IPS-18a (cell line): Measurements from ENCODE around the gene TEX2.

ENCODE experiments used
- H3K27ac ChIP-seq: one replicate; pipeline ENCODE4 v1.5.1; 2013; ENCODE audit warnings: low read length
- H3K27me3 ChIP-seq: one replicate; pipeline ENCODE4 v1.6.1; 2013; ENCODE audit warnings: mild to moderate bottlenecking, low read length; ENCODE audit not compliant: control insufficient read depth, insufficient read depth
- H3K36me3 ChIP-seq: one replicate; pipeline ENCODE4 v1.6.1; 2013; ENCODE audit warnings: low read depth, low read length; ENCODE audit not compliant: control insufficient read depth
- H3K4me1 ChIP-seq: one replicate; pipeline ENCODE4 v1.6.1; 2013; ENCODE audit warnings: low read depth, low read length; ENCODE audit not compliant: control insufficient read depth
- H3K4me3 ChIP-seq: one replicate; pipeline ENCODE4 v1.5.1; 2013; ENCODE audit warnings: low read length
- H3K9ac ChIP-seq: one replicate; pipeline ENCODE4 v1.6.1; 2013; ENCODE audit warnings: mild to moderate bottlenecking, low read length, moderate library complexity
- H3K9me3 ChIP-seq: one replicate; pipeline ENCODE4 v1.6.1; 2013; ENCODE audit warnings: low read depth, low read length; ENCODE audit not compliant: control insufficient read depth

The TEX2 gene

DNA sequence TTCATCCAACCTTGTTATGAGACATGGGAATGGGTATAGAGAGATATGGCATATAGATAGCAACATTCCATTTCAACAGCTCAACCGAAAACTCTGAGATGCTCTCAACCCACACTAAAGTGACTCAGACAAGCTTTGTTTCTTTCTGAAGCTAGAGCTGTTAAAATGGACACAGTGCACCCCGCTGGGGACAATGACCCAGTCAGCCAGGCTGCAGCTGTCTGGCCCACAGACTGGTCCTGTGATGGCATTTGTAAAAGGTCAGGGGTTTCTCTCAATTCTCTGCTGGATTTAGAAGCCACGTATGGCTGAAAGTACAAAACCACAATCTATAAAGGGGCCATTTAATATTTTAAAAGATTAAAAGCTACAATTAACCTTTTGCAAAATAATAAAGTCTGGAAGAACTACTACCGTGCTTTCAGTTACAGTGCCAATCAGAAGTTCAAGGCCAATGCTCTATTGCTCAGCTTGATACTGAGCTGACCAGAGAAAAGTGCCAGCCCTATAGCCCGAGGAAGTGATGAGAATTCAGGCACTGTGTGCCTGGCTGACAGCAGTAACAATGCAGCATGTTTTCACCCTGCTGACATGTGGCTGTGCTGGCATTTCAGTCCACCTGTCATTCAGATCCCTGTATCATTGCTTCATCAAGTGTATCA, 60.2 kb downstream of the TEX2 start:
- Histone ChIP-seq H3K4me3 (no peak overlapping the region), H3K36me3 (no peaks in the 10 kb centered on the region), H3K4me1 (peaks cover 13% of the 10 kb centered on the region), H3K9me3 (no peaks in the 10 kb centered on the region), H3K27me3 (no peaks in the 10 kb centered on the region), H3K27ac (no peak overlapping the region), H3K9ac (no peak overlapping the region)

DNA sequence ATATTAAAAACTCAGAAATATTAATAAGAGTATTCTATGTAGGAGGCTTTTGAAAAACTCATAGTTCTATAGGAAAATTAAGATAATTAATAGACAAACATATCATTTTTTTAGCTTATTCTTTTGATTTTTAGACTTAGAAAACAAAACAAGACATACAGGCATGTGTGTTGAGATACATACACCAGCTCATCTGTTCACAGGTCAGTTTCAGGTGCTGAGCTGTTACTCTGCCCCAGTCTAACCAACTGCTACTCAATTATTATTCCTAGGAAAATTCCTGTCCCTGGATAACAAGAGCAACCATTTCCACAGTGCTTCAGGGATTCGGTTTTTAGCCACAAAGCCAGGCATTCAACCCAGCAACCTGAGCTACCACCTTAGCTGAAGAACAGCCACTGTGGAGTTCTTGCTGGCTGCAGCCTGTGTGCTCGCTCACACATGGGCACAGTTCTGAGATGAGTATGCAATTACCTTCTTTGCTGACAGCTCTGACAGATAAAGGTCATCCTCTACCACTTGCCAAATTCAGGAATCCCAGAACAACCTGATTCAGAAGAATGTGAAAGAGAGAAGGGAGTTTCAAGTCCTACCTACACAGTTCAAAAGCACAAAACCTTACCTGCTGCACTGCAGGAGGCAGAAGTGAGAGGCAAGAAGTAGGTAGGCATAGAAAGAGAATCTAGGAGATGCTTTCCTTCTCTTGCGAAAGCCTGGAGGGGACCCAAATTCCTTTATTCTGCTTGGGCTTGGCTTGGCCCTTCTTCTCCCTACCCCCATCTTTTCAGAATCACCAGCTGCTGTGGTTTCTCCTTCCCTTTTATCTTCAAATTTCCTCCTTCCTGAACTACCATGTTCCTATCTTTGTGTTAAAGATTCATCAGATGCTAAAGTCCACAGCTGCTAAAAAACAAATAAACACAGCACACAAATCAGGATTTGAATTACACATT, 62.7 kb downstream of the TEX2 start:
- Histone ChIP-seq H3K4me3 (no peak overlapping the region), H3K27ac (no peak overlapping the region), H3K4me1 (peaks cover 13% of the 10 kb centered on the region), H3K27me3 (no peaks in the 10 kb centered on the region), H3K9me3 (no peaks in the 10 kb centered on the region), H3K36me3 (no peaks in the 10 kb centered on the region), H3K9ac (no peak overlapping the region)

DNA sequence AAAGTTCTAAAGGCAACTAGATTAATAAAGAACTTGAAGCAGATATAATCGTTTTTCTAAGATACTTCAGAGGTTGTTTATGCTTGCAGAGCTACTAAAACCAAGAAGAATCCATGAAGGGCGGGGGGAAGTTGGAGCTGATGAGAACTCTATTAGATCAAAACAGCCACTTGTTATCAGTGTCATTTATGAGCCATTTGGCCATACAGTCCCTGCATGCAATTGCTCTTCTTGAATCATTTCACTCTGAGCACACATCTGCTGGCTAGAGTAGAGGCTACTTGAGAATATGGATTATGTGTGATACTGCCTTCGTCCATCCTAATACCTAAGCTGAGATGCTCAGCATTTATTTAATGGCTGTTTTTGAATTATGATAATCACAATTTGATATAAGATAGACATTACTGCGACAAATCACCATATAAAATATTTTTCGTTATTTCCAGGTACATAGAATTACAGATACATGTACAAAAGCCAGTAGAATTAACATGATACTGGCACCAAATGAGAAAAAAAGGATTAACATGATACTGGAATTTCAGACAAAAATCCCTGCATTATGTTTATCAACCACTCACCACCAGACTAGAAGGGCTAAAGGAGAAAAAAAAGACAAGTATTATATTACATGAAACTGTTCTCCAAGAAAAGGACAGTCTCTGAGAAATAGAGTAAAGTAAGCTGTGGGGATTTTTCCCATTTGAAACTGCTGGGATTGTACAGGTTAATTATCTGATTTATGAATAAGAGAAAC, 64.5 kb downstream of the TEX2 start:
- Histone ChIP-seq H3K27me3 (no peaks in the 10 kb centered on the region), H3K4me1 (peaks cover 13% of the 10 kb centered on the region), H3K4me3 (no peak overlapping the region), H3K36me3 (no peaks in the 10 kb centered on the region), H3K27ac (no peak overlapping the region), H3K9ac (no peak overlapping the region), H3K9me3 (no peaks in the 10 kb centered on the region)

DNA sequence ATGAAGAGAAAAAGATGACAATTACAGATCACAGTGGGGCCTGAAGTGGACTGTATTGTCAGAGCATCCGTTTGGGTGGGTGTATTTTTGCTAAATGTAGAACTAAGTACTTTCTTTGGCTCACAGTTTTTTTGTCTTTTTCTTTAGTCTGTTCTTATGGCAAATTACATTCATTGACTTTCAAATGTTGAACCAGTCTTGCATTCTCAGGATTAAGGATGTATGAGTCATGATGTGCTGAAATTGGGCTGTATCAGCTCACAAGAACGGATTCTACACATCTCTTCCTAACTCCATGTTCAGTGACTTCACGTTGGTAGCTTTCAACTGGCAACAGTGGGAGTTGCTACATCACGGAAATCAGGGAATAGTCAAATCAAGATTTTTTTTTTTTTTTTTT, 66.5 kb downstream of the TEX2 start:
- H3K9ac ChIP-seq: no peak overlapping the region
- H3K9me3 ChIP-seq: no peaks in the 10 kb centered on the region
- no peaks in the 10 kb centered on the region for H3K36me3 ChIP-seq
- H3K4me3 ChIP-seq: no peak overlapping the region
- H3K27ac ChIP-seq: no peak overlapping the region
- no peaks in the 10 kb centered on the region for H3K4me1 ChIP-seq
- no peaks in the 10 kb centered on the region for H3K27me3 ChIP-seq

DNA sequence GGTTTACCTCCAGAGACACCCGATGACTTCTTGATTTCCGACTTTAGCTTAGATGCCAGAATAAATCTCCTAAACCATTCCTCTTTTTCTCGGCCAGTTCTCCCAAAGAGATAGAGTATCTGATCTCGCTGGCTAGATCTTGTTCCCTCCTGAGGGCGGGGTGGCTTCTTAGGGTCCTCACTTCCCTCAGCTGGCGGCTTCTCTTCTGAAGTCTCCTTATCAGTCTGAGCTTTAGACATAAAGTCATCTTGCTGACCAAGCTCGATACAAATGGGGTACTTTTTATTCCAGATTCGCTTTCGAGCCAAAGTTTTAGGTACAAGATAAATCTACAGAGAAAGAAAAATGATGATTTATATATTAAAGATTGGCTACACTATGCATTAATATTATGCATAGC, 69.5 kb downstream of the TEX2 start:
- no peaks in the 10 kb centered on the region for H3K4me1 ChIP-seq
- no peaks in the 10 kb centered on the region for H3K9me3 ChIP-seq
- no peaks in the 10 kb centered on the region for H3K36me3 ChIP-seq
- no peak overlapping the region for H3K4me3 ChIP-seq
- H3K9ac ChIP-seq: no peak overlapping the region
- H3K27ac ChIP-seq: no peak overlapping the region
- H3K27me3 ChIP-seq: no peaks in the 10 kb centered on the region

DNA sequence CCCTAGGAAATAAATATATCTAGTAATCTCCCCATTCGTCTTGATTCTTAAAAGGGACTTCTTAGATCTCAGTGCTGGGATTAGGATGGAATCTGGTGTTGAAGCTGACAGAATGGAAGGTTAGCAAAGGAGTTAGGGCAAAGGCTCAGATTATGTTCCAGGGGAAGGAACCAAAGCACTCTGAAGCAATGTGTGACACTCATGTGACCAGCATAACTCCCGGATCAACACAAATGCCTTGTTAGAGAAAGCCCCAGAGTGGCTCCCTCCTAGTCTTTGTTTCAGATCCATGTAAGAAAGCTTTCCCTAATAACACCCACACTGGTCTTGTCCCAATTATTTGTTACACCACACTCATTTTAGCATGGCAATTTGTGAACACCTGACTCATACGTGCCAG, 70.5 kb downstream of the TEX2 start:
- Histone ChIP-seq H3K27me3 (no peaks in the 10 kb centered on the region), H3K27ac (no peak overlapping the region), H3K4me3 (no peak overlapping the region), H3K9ac (no peak overlapping the region), H3K36me3 (no peaks in the 10 kb centered on the region), H3K4me1 (no peaks in the 10 kb centered on the region), H3K9me3 (no peaks in the 10 kb centered on the region)

DNA sequence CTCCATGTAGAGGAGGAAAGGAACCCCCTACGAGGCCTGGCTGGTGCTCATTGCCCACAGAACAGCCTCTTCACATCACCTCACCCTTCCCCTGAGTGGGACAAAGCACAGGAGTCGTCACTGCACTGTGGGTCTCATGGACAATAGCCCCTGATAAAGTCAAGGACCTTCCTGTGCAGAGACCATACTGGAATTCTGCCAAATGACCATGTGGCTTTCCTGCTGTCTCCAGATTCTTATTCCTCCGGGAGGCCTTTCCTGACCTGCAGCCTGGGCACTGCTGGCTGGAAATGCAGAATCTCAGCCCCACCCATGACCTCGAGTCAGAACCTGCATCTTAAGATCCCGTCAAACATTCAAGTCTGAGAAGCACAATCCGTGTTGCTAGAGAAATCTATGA, 72.6 kb downstream of the TEX2 start:
- Histone ChIP-seq H3K9ac (no peak overlapping the region), H3K9me3 (no peaks in the 10 kb centered on the region), H3K27me3 (no peaks in the 10 kb centered on the region), H3K4me1 (no peaks in the 10 kb centered on the region), H3K4me3 (no peak overlapping the region), H3K27ac (no peak overlapping the region), H3K36me3 (peaks cover 2% of the 10 kb centered on the region)

DNA sequence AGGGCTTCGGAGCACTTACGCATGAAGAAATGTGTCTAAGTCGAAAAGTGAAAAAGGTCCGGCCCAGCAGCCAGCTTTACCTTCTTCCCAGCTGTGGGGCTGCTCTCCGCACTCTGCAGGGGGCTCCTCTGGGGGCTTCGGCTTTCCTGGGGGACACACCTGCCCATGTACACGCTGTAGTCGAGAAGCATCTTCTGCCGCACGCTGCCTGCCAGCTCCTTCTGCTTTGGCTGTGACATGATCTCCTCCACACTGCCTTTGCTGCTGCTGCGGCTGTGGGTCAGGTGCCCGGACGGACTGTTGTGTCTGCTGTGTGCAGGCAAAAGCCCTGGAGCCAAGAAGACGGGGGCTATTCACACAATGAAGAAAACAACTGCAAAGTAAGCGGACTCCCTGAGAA, 75.0 kb downstream of the TEX2 start:
- no peaks in the 10 kb centered on the region for H3K27me3 ChIP-seq
- H3K9ac ChIP-seq: no peak overlapping the region
- H3K9me3 ChIP-seq: no peaks in the 10 kb centered on the region
- H3K4me3 ChIP-seq: no peak overlapping the region
- no peaks in the 10 kb centered on the region for H3K4me1 ChIP-seq
- H3K27ac ChIP-seq: no peak overlapping the region
- H3K36me3 ChIP-seq: peaks cover 2% of the 10 kb centered on the region

DNA sequence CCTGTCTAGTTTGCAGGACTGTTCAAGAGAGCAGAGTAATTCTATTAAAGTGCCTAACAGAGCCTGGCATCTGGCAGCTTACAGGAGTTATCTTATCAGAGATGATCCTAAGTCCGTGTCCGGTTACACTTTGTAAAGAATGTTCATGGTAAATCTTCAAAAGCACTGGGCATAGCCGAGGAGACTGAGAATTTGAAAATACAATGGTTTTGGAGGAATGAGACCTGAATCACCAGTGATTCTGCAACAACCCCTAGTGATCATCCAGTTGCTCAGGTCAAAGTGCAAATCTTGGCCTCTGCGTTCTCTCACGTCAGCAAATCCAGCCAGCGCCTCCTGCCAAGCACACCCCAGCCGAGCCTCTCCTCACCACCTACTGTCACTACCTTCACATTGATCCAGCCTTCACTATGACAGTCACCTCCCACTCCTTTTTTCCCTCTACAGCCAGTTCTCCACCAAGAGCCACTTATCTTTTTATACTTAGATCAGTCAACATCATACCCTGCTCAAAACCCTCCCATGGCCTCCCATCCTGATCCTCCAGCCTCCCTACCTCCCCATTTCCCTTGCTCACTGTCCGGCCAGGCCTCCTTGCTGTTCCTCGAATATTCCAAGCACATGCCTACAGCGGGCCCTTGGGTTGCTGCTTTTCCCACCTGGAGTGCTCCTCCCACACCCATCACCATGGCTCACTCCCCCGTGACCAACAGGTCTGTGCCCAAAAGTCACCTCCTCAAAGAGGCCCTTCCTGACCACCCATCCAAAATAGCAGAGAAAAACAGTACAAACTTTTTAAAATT, 75.8 kb downstream of the TEX2 start:
- no peak overlapping the region for H3K27ac ChIP-seq
- no peaks in the 10 kb centered on the region for H3K27me3 ChIP-seq
- peaks cover 2% of the 10 kb centered on the region for H3K36me3 ChIP-seq

DNA sequence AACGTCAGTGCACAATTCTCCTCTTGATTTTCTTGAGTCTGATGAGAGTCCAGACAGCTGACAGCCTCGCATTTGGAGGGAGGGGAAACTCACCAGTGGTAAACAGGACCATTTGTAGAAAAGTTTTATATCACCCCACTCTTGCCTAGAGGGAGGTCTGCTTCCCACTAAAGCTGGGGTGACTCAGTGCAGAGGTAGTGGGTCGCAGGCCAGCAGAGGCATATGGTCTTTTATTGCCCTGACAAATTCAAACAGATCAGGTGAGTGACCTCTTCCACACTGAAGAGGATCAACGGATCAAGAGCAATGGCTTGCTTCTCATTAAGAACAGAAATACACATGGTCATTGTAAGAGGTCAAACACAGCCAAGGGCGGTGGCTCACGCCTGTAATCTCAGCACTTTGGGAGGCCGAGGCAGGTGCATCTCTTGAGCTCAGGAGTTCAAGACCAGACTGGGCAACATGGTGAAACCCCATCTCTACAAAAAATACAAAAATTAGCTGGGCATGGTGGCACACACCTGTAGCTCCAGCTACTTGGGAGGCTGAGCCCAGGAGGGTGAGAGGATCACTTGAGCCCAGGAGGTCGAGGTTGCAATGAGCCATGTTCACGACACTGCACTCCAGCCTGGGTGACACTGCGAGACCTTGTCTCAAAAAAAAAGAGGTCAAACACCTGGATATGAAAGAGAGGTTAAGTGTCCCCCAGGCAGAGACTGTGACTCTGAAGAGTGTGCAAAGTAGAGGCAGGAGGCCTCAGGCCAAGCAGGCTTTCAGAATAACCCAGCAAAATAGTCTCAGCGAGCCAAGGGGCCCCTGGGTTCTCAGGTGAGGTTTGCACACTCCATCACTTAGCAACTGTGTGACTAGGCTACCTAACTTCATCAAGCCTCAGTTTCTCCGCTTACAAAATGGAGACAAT, 76.6 kb downstream of the TEX2 start:
- H3K27me3 ChIP-seq: no peaks in the 10 kb centered on the region
- no peaks in the 10 kb centered on the region for H3K4me1 ChIP-seq
- H3K36me3 ChIP-seq: peaks cover 2% of the 10 kb centered on the region
- no peak overlapping the region for H3K9ac ChIP-seq
- H3K9me3 ChIP-seq: no peaks in the 10 kb centered on the region
- H3K4me3 ChIP-seq: no peak overlapping the region
- no peak overlapping the region for H3K27ac ChIP-seq

More for the DNA sequence above, 75.8 kb downstream of the TEX2 start:
- Histone ChIP-seq H3K4me1 (no peaks in the 10 kb centered on the region), H3K4me3 (no peak overlapping the region), H3K9ac (no peak overlapping the region), H3K9me3 (no peaks in the 10 kb centered on the region)
